SK-N-SH treated with all-trans-retinoic acid at 6 μM for 48 hours (cell line): ENCODE measurements around the gene TTC28.
"Not testable (repeated sequence)": the region's sequence is repeated elsewhere in the genome, so short reads cannot be mapped to it uniquely, and the experiment has no call there.

Source experiments
- ATAC-seq: fragments of 200-7000 bp; cut with Tn5 transposase; 3 replicates; pipeline ENCODE4 v1.9.1; 2020; ENCODE audit warnings: mild to moderate bottlenecking, moderate library complexity
- ARNTL ChIP-seq: fragments of 450-650 bp; formaldehyde crosslinking; IDR thresholded peaks from 2 replicates; pipeline ENCODE4 v1.5.0; 2020; ENCODE audit warnings: low read depth, mild to moderate bottlenecking, moderate library complexity, borderline replicate concordance
- BACH2 ChIP-seq: fragments of 250-450 bp; sonication (Bioruptor Pico); IDR thresholded peaks from 2 replicates; pipeline ENCODE4 v1.9.0; 2021; ENCODE audit warnings: mild to moderate bottlenecking, borderline replicate concordance
- CSDC2 ChIP-seq: fragments of 250-450 bp; sonication (Bioruptor Pico); IDR thresholded peaks from 2 replicates; pipeline ENCODE4 v1.5.0; 2020; ENCODE audit warnings: mild to moderate bottlenecking, moderate library complexity
- CSRNP3 ChIP-seq: fragments of 250-450 bp; sonication (Bioruptor Pico); IDR thresholded peaks from 2 replicates; pipeline ENCODE4 v1.5.1; 2021; ENCODE audit warnings: mild to moderate bottlenecking, moderate library complexity
- ESRRG ChIP-seq: fragments of 250-450 bp; sonication (Bioruptor Pico); IDR thresholded peaks from 2 replicates; pipeline ENCODE4 v1.6.1; 2021; ENCODE audit warnings: mild to moderate bottlenecking
- GLIS3 ChIP-seq: fragments of 250-450 bp; sonication (Bioruptor Pico); IDR thresholded peaks from 2 replicates; pipeline ENCODE4 v1.5.0; 2020; ENCODE audit warnings: mild to moderate bottlenecking, moderate library complexity
- ISL1 ChIP-seq: fragments of 250-450 bp; sonication (Bioruptor Pico); IDR thresholded peaks from 2 replicates; pipeline ENCODE4 v2.1.2; 2022; ENCODE audit warnings: mild to moderate bottlenecking, moderate library complexity
- OSR1 ChIP-seq: fragments of 250-450 bp; sonication (Bioruptor Pico); IDR thresholded peaks from 2 replicates; pipeline ENCODE4 v1.8.0; 2022; ENCODE audit warnings: moderate library complexity, mild to moderate bottlenecking, inconsistent platforms
- PATZ1 ChIP-seq: fragments of 250-450 bp; sonication (Bioruptor Pico); IDR thresholded peaks from 2 replicates; pipeline ENCODE4 v1.8.0; 2020; ENCODE audit warnings: mild to moderate bottlenecking, moderate library complexity, borderline replicate concordance
- POU6F1 ChIP-seq: fragments of 250-450 bp; sonication (Bioruptor Pico); IDR thresholded peaks from 2 replicates; pipeline ENCODE4 v1.8.0; 2021; ENCODE audit warnings: low read depth, mild to moderate bottlenecking, moderate library complexity, borderline replicate concordance
- PPARA ChIP-seq: fragments of 250-450 bp; sonication (Bioruptor Pico); IDR thresholded peaks from 2 replicates; pipeline ENCODE4 v1.5.0; 2020; ENCODE audit warnings: mild to moderate bottlenecking, borderline replicate concordance
- RARB ChIP-seq: fragments of 250-450 bp; sonication (Bioruptor Pico); IDR thresholded peaks from 2 replicates; pipeline ENCODE4 v1.8.0; 2021; ENCODE audit warnings: mild to moderate bottlenecking, moderate library complexity
- SNAI2 ChIP-seq: fragments of 250-450 bp; sonication (Bioruptor Pico); IDR thresholded peaks from 2 replicates; pipeline ENCODE4 v1.5.0; 2020; ENCODE audit warnings: mild to moderate bottlenecking, moderate library complexity
- TCF4 ChIP-seq: fragments of 250-450 bp; sonication (Bioruptor Pico); IDR thresholded peaks from 2 replicates; pipeline ENCODE4 v1.8.0; 2021; ENCODE audit warnings: mild to moderate bottlenecking, moderate library complexity, borderline replicate concordance
- TOX ChIP-seq: fragments of 250-450 bp; sonication (Bioruptor Pico); IDR thresholded peaks from 2 replicates; pipeline ENCODE4 v1.8.0; 2021; ENCODE audit warnings: mild to moderate bottlenecking, moderate library complexity, borderline replicate concordance
- TSHZ2 ChIP-seq: fragments of 250-450 bp; sonication (Bioruptor Pico); IDR thresholded peaks from 2 replicates; pipeline ENCODE4 v1.5.0; 2020; ENCODE audit warnings: mild to moderate bottlenecking, moderate library complexity
- ZC3H10 ChIP-seq: fragments of 250-450 bp; sonication (Bioruptor Pico); IDR thresholded peaks from 2 replicates; pipeline ENCODE4 v1.5.1; 2021; ENCODE audit warnings: mild to moderate bottlenecking, moderate library complexity
- ZFP3 ChIP-seq: fragments of 250-450 bp; sonication (Bioruptor Pico); IDR thresholded peaks from 2 replicates; pipeline ENCODE4 v1.5.0; 2020; ENCODE audit warnings: mild to moderate bottlenecking, moderate library complexity
- ZFP30 ChIP-seq: fragments of 450-650 bp; formaldehyde crosslinking; IDR thresholded peaks from 2 replicates; pipeline ENCODE4 v1.5.0; 2022; ENCODE audit warnings: mild to moderate bottlenecking, moderate library complexity
- ZNF565 ChIP-seq: fragments of 450-650 bp; formaldehyde crosslinking; conservative IDR thresholded peaks from 2 replicates; pipeline ENCODE4 v1.5.0; 2020; ENCODE audit warnings: low read depth, mild to moderate bottlenecking, moderate library complexity
- ZNF70 ChIP-seq: fragments of 450-650 bp; formaldehyde crosslinking; IDR thresholded peaks from 2 replicates; pipeline ENCODE4 v1.5.0; 2020; ENCODE audit warnings: mild to moderate bottlenecking, moderate library complexity
- ZNF8 ChIP-seq: fragments of 450-650 bp; formaldehyde crosslinking; IDR thresholded peaks from 2 replicates; pipeline ENCODE4 v1.5.0; 2020; ENCODE audit warnings: mild to moderate bottlenecking, moderate library complexity

TTC28 gene

GRCh38 chr22:28679611-28680287 is at the start of gene TTC28:
Gene TTC28, minus strand, starts transcription at chr22:28679840. Its CDS starts 117 bp downstream, at chr22:28679723.
- peak; percentile 59; the same call in 1 of the 2 replicates for TF ChIP-seq TSHZ2 (CRISPR knock-in tag)
- TF ChIP-seq, all 23 proteins: peak for 1; not testable (repeated sequence) for 22
- ATAC-seq, result not testable (repeated sequence)

GRCh38 chr22:28728621-28729313 is 49.1 kb upstream of the TTC28 start:
- TF ChIP-seq PPARA (CRISPR knock-in tag) (no peak), ZFP30 (CRISPR knock-in tag) (no peak), CSRNP3 (CRISPR knock-in tag) (no peak), RARB (CRISPR knock-in tag) (no peak), GLIS3 (CRISPR knock-in tag) (no peak), ESRRG (CRISPR knock-in tag) (no peak), POU6F1 (CRISPR knock-in tag) (no peak), PATZ1 (CRISPR knock-in tag) (no peak), ZNF565 (CRISPR knock-in tag) (no peak), TOX (no peak), BACH2 (CRISPR knock-in tag) (no peak), SNAI2 (no peak), OSR1 (no peak), TCF4 (CRISPR knock-in tag) (no peak), ZFP3 (CRISPR knock-in tag) (no peak), ZNF8 (CRISPR knock-in tag) (no peak), ISL1 (no peak)
- TF ChIP-seq, all 23 proteins: peak for 0
- ATAC-seq, result no peak

GRCh38 chr22:28728002-28728401 is 48.4 kb upstream of the TTC28 start:
- TF ChIP-seq PATZ1 (CRISPR knock-in tag) (no peak), ZNF70 (no peak), ISL1 (no peak), ARNTL (CRISPR knock-in tag) (no peak), SNAI2 (no peak), ESRRG (CRISPR knock-in tag) (no peak), ZNF565 (CRISPR knock-in tag) (no peak), CSDC2 (CRISPR knock-in tag) (no peak), OSR1 (no peak), ZC3H10 (CRISPR knock-in tag) (no peak), RARB (CRISPR knock-in tag) (no peak), CSRNP3 (CRISPR knock-in tag) (no peak), ZFP3 (CRISPR knock-in tag) (no peak), POU6F1 (CRISPR knock-in tag) (no peak), TCF4 (CRISPR knock-in tag) (no peak)

More at GRCh38 chr22:28728002-28728401, 48.4 kb upstream of the TTC28 start:
- ATAC-seq, result no peak
